Ascending aorta (tissue), 2 donors: ENCODE results near the gene SHISA6. TPM values are rescaled to one million over a fixed set of nuclear protein-coding genes. Genes with fewer than 3 reads are reported as not detected.

Experiments
- DNase-seq, 2 donors: peaks; one replicate each; pipeline ENCODE4 v3.0.0-alpha.2; 2019; ENCODE audit warnings: low spot score in 2 of 2
- H3K27ac ChIP-seq, 2 donors: fragments of 200-600 bp; sonication (generic); one replicate each; pipeline ENCODE4 v1.5.1; 2016 to 2017; ENCODE audit warnings: mild to moderate bottlenecking in 1 of 2
- H3K27me3 ChIP-seq: fragments of 200-600 bp; sonication (generic); one replicate; pipeline ENCODE4 v1.5.1; 2017
- H3K36me3 ChIP-seq, 2 donors: fragments of 200-600 bp; sonication (generic); one replicate each; pipeline ENCODE4 v1.5.1; 2016
- H3K4me1 ChIP-seq, 2 donors: fragments of 200-600 bp; sonication (generic); one replicate each; pipeline ENCODE4 v1.5.1; 2016 to 2017; ENCODE audit warnings: mild to moderate bottlenecking in 1 of 2
- H3K4me3 ChIP-seq, 2 donors: fragments of 200-600 bp; sonication (generic); one replicate each; pipeline ENCODE4 v1.5.1; 2016 to 2017; ENCODE audit warnings: mild to moderate bottlenecking in 1 of 2
- H3K9me3 ChIP-seq, 2 donors: fragments of 200-600 bp; sonication (generic); one replicate each; pipeline ENCODE4 v1.5.1; 2016
- CTCF ChIP-seq, 3 experiments: fragments of 200-600 bp in 2 of 3; fragments of 450-650 bp in 1 of 3; sonication (generic) in 2 of 3; IDR thresholded peaks; one replicate each; pipeline ENCODE4 v1.5.1; 2016 to 2019; ENCODE audit warnings: antibody characterized with exemption in 3 of 3, mild to moderate bottlenecking in 1 of 3, moderate library complexity in 1 of 3
- intact Hi-C: fragments of 100-400 bp; cut with DNase I; formaldehyde crosslinking; loops from one replicate; pipeline ENCODE4 v1.15.1; 2023
- total RNA-seq: library from RNA; depleted of rRNA; stranded (reverse); fragments of >200 nt; gene quantifications from one replicate; pipeline ENCODE4 v1.1.0, GENCODE V29; 2016

The SHISA6 gene
- total RNA-seq, 1 donor from 2014 or later: 0.11 TPM

GRCh38 chr17:11487469-11487868 is 246.5 kb downstream of the SHISA6 start:
- DNase-seq: no peak
- TF ChIP-seq CTCF (IDR thresholded peaks at IDR 0.05): no peak
- no peaks in the 10 kb centered on the region for H3K9me3 ChIP-seq
- intact Hi-C loops: no loop called here
- H3K27ac ChIP-seq: no peak overlapping the region
- H3K4me3 ChIP-seq: no peak overlapping the region
- no peaks in the 10 kb centered on the region for H3K27me3 ChIP-seq
- H3K4me1 ChIP-seq: no peaks in the 10 kb centered on the region
- H3K36me3 ChIP-seq: no peaks in the 10 kb centered on the region

GRCh38 chr17:11488407-11488806 is 247.4 kb downstream of the SHISA6 start:
- TF ChIP-seq CTCF (IDR thresholded peaks at IDR 0.05): no peak
- Histone ChIP-seq H3K4me1 (no peaks in the 10 kb centered on the region), H3K9me3 (no peaks in the 10 kb centered on the region), H3K27ac (no peak overlapping the region), H3K36me3 (no peaks in the 10 kb centered on the region), H3K4me3 (no peak overlapping the region), H3K27me3 (no peaks in the 10 kb centered on the region)
- intact Hi-C loops: no loop called here
- DNase-seq: no peak

GRCh38 chr17:11490171-11490755 is 249.2 kb downstream of the SHISA6 start:
- H3K4me3 ChIP-seq: no peak overlapping the region
- H3K36me3 ChIP-seq: no peaks in the 10 kb centered on the region
- DNase-seq: no peak
- intact Hi-C loops: no loop called here
- no peaks in the 10 kb centered on the region for H3K9me3 ChIP-seq
- H3K27me3 ChIP-seq: no peaks in the 10 kb centered on the region
- TF ChIP-seq CTCF (IDR thresholded peaks at IDR 0.05): no peak
- no peak overlapping the region for H3K27ac ChIP-seq
- H3K4me1 ChIP-seq: no peaks in the 10 kb centered on the region

GRCh38 chr17:11492511-11492910 is 251.5 kb downstream of the SHISA6 start:
- H3K36me3 ChIP-seq: no peaks in the 10 kb centered on the region
- DNase-seq: no peak
- TF ChIP-seq CTCF (IDR thresholded peaks at IDR 0.05): no peak
- H3K9me3 ChIP-seq: no peaks in the 10 kb centered on the region
- H3K27me3 ChIP-seq: no peaks in the 10 kb centered on the region
- intact Hi-C loops: no loop called here
- H3K4me1 ChIP-seq: no peaks in the 10 kb centered on the region
- no peak overlapping the region for H3K4me3 ChIP-seq
- no peak overlapping the region for H3K27ac ChIP-seq

GRCh38 chr17:11493936-11494335 is 252.9 kb downstream of the SHISA6 start:
- H3K4me1 ChIP-seq: no peaks in the 10 kb centered on the region
- no peak for DNase-seq
- no peak overlapping the region for H3K27ac ChIP-seq
- intact Hi-C loops: no loop called here
- no peaks in the 10 kb centered on the region for H3K9me3 ChIP-seq
- no peak overlapping the region for H3K4me3 ChIP-seq
- TF ChIP-seq CTCF (IDR thresholded peaks at IDR 0.05): no peak
- no peaks in the 10 kb centered on the region for H3K36me3 ChIP-seq
- no peaks in the 10 kb centered on the region for H3K27me3 ChIP-seq

GRCh38 chr17:11495613-11496012 is 254.6 kb downstream of the SHISA6 start:
- Histone ChIP-seq H3K9me3 (no peaks in the 10 kb centered on the region), H3K27ac (no peak overlapping the region), H3K27me3 (no peaks in the 10 kb centered on the region), H3K36me3 (no peaks in the 10 kb centered on the region), H3K4me1 (no peaks in the 10 kb centered on the region), H3K4me3 (no peak overlapping the region)
- DNase-seq: no peak
- intact Hi-C loops: no loop called here
- TF ChIP-seq CTCF (IDR thresholded peaks at IDR 0.05): no peak
